ENCODE measurements around the gene THOC6. TPM values are rescaled to one million over a fixed set of nuclear protein-coding genes. Genes with fewer than 3 reads are reported as not detected.

Gene THOC6
- total and polyA plus RNA-seq, 9 of the 15 experiments (the other 6 are each of a cell fraction or from before 2014, with no cell fraction given), result 2.5 to 65.4 (median 42.3) TPM

GRCh38 chr16:3007059-3007956, 16.5 kb upstream of the THOC6 start:
- in situ Hi-C loops (cut with MboI) (no loop called here), intact Hi-C loops (cut with micrococcal nuclease) (no loop called here)
- DNase-seq (ENCODE audit: extremely low read depth in 1 of 4, low spot score in 3 of 4), result peak in 2 of 4 experiments; percentile 69 to 86
- Histone ChIP-seq H3K4me2 (ENCODE audit: insufficient read depth, low read length) (peak overlapping the region; percentile 90), H3K27me3 (ENCODE audit: control insufficient read depth in 2 of 2, insufficient read depth in 2 of 2, low read length in 2 of 2) (no peaks in the 10 kb centered on the region), H3K27ac (ENCODE audit: extremely low read depth, low read depth, low read length) (peak overlapping the region; percentile 90), H3K4me1 (replicated peaks in 1 of 2; ENCODE audit: control insufficient read depth in 2 of 2, insufficient read depth in 2 of 2, low read length in 2 of 2) (peaks cover 33 to 67% of the 10 kb centered on the region in 2 experiments), H3K36me3 (ENCODE audit: control insufficient read depth, insufficient read depth, low read length) (peaks cover 3% of the 10 kb centered on the region; the same call in 2 of the 3 replicates), H3K4me3 (peak overlapping the region; percentile 19), H2AFZ (ENCODE audit: low read depth, low read length) (peak overlapping the region; percentile 73), H3K9ac (ENCODE audit: insufficient read depth in 1 of 2, low read depth in 2 of 2, low read length in 2 of 2) (peak overlapping the region; percentile 78 to 90), H3K9me3 (replicated peaks; ENCODE audit: control insufficient read depth, insufficient read depth, low read depth, low read length) (no peaks in the 10 kb centered on the region), H3K79me2 (ENCODE audit: control insufficient read depth, insufficient read depth, low read length) (peaks cover 22% of the 10 kb centered on the region), H4K20me1 (replicated peaks; ENCODE audit: control insufficient read depth, insufficient read depth, low read length) (no peaks in the 10 kb centered on the region), H3K9me1 (ENCODE audit: control insufficient read depth, insufficient read depth, low read length) (no peaks in the 10 kb centered on the region)
- POLR2A ChIA-PET, result interaction anchor here (0.6 to 3.2 kb wide), 13 partner anchors 9 to 852 kb away, joined by 3 to 29 read pairs (median 3); partner anchors contain the start of genes HCFC1R1, THOC6 and TNFRSF12A
- peak; percentile 36 for ATAC-seq
- 19% methylated on average over 12 of the region's 13 CpGs for WGBS (ENCODE audit: insufficient coverage, low coverage, missing lambda C conversion rate)
- no TSS peak for BruUV-seq (replicated peaks)
- CTCF ChIA-PET (ENCODE audit: low intra/inter-chr PET ratio), result no interaction called here
- peak; percentile 77 for FAIRE-seq
- TF ChIP-seq BRF2 (IDR thresholded peaks at IDR 0.05; ENCODE audit: borderline replicate concordance, insufficient read depth, insufficient read length), result no peak
- 0 out of 2 replicates have a peak, but pooled peaks have one; percentile 28 for TF ChIP-seq ATF7 (IDR thresholded peaks at IDR 0.05)
- no peak for TF ChIP-seq JUN (IDR thresholded peaks at IDR 0.05; ENCODE audit: borderline replicate concordance, low read depth, low read length)
- no peak for TF ChIP-seq JUN (CRISPR knock-in tag; IDR thresholded peaks at IDR 0.05; ENCODE audit: borderline replicate concordance)
- TF ChIP-seq PHF8 (IDR thresholded peaks at IDR 0.05; ENCODE audit: borderline replicate concordance, low read length), result peak; percentile 44; the same call in 1 of the 2 replicates
- TF ChIP-seq PKNOX1 (IDR thresholded peaks at IDR 0.05), result peak; percentile 57
- TF ChIP-seq ZNF175 (CRISPR knock-in tag; IDR thresholded peaks at IDR 0.05; ENCODE audit: low read depth), result peak; percentile 82
- no peak for TF ChIP-seq ZNF707 (CRISPR knock-in tag; conservative IDR thresholded peaks at IDR 0.05)
- no peak for TF ChIP-seq MCM3 (IDR thresholded peaks at IDR 0.05)
- no peak for TF ChIP-seq RAD51 (IDR thresholded peaks at IDR 0.05; ENCODE audit: borderline replicate concordance, low read depth)
- TF ChIP-seq RBM14 (IDR thresholded peaks at IDR 0.05; ENCODE audit: borderline replicate concordance, insufficient read depth, low read depth, low read length), result no peak
- TF ChIP-seq ETV6 (IDR thresholded peaks at IDR 0.05; ENCODE audit: borderline replicate concordance in 1 of 2, low read depth in 2 of 2, low read length in 1 of 2), result peak in 1 of 2 experiments; percentile 59; a peak in 1 of 4 replicates
- no peak for TF ChIP-seq ETV6 (CRISPR knock-in tag; IDR thresholded peaks at IDR 0.05; ENCODE audit: borderline replicate concordance)
- peak; percentile 43; the same call in 1 of the 2 replicates for TF ChIP-seq RNF2 (IDR thresholded peaks at IDR 0.05)
- TF ChIP-seq BRD4 (IDR thresholded peaks at IDR 0.05), result peak; percentile 72; the same call in 1 of the 2 replicates
- TF ChIP-seq MEF2D (tag; conservative IDR thresholded peaks at IDR 0.05; ENCODE audit: low read depth), result peak; percentile 41
- TF ChIP-seq RCOR1 (IDR thresholded peaks at IDR 0.05; ENCODE audit: borderline replicate concordance in 1 of 2, low read depth in 2 of 2, low read length in 2 of 2), result peak in 1 of 2 experiments; percentile 64; a peak in 1 of 4 replicates
- no peak for TF ChIP-seq ZFPM2 (CRISPR knock-in tag; IDR thresholded peaks at IDR 0.05)
- 0 out of 2 replicates have a peak, but pooled peaks have one; percentile 34 for TF ChIP-seq TAF7 (tag; IDR thresholded peaks at IDR 0.05)
- 0 out of 2 replicates have a peak, but pooled peaks have one; percentile 54 for TF ChIP-seq PHB (CRISPR knock-in tag; IDR thresholded peaks at IDR 0.05)
- 0 out of 2 replicates have a peak, but pooled peaks have one; percentile 15 for TF ChIP-seq L3MBTL2 (IDR thresholded peaks at IDR 0.05)

All from K562 (cell line).